ENCODE measurements around the gene CASP2.

The CASP2 gene

DNA sequence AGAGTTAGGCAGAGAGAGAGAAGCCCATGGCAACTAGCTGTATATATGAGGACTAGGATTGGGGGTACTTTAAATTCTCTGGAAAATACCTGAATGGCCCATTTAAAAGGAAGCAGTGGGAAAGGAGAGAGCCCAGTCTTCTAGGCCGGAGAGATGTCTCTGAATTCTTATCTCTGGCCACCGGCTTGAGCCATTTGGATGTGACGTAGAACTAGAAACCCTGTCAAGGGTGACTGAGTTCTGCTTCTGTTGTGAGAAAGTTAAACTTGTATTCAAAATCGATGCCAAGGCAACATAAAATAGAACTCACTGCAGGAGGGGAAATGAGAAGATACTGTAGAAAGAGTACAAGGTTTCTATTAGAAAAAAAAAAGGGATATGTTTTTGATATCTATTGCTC, 31.2 kb upstream of the CASP2 start:
- no peak overlapping the region for H3K27ac ChIP-seq
- H3K9me3 ChIP-seq = no peaks in the 10 kb centered on the region
- no peaks in the 10 kb centered on the region for H3K36me3 ChIP-seq
- TF ChIP-seq, protein P1, sequence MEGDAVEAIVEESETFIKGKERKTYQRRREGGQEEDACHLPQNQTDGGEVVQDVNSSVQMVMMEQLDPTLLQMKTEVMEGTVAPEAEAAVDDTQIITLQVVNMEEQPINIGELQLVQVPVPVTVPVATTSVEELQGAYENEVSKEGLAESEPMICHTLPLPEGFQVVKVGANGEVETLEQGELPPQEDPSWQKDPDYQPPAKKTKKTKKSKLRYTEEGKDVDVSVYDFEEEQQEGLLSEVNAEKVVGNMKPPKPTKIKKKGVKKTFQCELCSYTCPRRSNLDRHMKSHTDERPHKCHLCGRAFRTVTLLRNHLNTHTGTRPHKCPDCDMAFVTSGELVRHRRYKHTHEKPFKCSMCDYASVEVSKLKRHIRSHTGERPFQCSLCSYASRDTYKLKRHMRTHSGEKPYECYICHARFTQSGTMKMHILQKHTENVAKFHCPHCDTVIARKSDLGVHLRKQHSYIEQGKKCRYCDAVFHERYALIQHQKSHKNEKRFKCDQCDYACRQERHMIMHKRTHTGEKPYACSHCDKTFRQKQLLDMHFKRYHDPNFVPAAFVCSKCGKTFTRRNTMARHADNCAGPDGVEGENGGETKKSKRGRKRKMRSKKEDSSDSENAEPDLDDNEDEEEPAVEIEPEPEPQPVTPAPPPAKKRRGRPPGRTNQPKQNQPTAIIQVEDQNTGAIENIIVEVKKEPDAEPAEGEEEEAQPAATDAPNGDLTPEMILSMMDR (IDR thresholded peaks at IDR 0.05) = no peak
- no peak overlapping the region for H3K4me3 ChIP-seq (ENCODE audit: low read depth in 1 of 2, low read length in 1 of 2)
- peaks cover 0 to 3% of the 10 kb centered on the region in 2 experiments for H3K4me1 ChIP-seq (ENCODE audit: control insufficient read depth in 1 of 2, insufficient read depth in 1 of 2, low read depth in 1 of 2, low read length in 1 of 2)
- H3K27me3 ChIP-seq = no peaks in the 10 kb centered on the region

DNA sequence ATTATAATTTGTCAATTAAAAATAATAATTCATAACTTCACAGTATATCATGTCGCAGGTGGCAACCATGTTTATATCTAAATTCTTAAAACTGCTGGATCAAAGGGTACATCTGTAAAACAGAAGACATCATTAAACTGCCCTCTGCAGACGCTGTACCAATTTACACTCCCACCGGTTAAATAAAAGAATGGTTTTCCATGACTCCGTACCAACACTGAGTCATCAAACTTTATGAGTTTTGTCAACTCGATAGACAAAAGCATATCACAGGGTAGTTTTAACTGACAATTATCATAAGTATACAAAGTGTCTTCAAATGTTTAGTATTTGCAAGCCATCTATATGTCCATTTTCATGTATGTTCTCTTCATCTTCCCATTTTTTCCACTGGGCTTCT, 30.6 kb upstream of the CASP2 start:
- Histone ChIP-seq H3K27me3 (no peaks in the 10 kb centered on the region), H3K4me3 (ENCODE audit: low read depth in 1 of 2, low read length in 1 of 2) (no peak overlapping the region), H3K27ac (no peak overlapping the region), H3K9me3 (no peaks in the 10 kb centered on the region), H3K4me1 (ENCODE audit: control insufficient read depth in 1 of 2, insufficient read depth in 1 of 2, low read depth in 1 of 2, low read length in 1 of 2) (peaks cover 0 to 1% of the 10 kb centered on the region in 2 experiments), H3K36me3 (no peaks in the 10 kb centered on the region)
- TF ChIP-seq, protein P1 (IDR thresholded peaks at IDR 0.05) = no peak

DNA sequence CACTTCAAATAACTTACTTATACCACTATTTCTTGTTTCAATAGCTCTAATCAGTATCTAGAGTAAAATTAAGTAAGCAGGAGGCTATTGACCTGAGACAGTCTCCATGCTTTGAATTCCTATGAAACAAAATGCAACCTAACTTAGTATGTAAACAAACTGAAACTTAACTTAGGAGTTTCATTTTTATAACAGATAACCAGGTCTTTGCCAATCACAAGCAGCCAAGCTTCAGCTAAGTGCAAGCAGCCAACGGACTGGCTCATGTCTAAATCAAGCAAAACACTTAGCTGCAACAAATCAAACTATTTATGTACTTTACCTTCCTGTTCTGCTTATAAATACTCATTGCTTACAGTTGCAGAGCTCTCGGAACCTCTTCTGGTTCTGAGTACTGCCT, 29.3 kb upstream of the CASP2 start:
- TF ChIP-seq, protein P1 (IDR thresholded peaks at IDR 0.05) = no peak
- Histone ChIP-seq H3K27me3 (no peaks in the 10 kb centered on the region), H3K9me3 (no peaks in the 10 kb centered on the region), H3K4me1 (ENCODE audit: control insufficient read depth in 1 of 2, insufficient read depth in 1 of 2, low read depth in 1 of 2, low read length in 1 of 2) (peaks cover 6 to 8% of the 10 kb centered on the region in 2 experiments), H3K4me3 (ENCODE audit: low read depth in 1 of 2, low read length in 1 of 2) (no peak overlapping the region), H3K27ac (no peak overlapping the region), H3K36me3 (no peaks in the 10 kb centered on the region)

- Histone ChIP-seq H3K27me3 (no peaks in the 10 kb centered on the region), H3K4me1 (ENCODE audit: control insufficient read depth in 1 of 2, insufficient read depth in 1 of 2, low read depth in 1 of 2, low read length in 1 of 2) (peaks cover 16 to 18% of the 10 kb centered on the region in 2 experiments), H3K36me3 (no peaks in the 10 kb centered on the region), H3K4me3 (ENCODE audit: low read depth in 1 of 2, low read length in 1 of 2) (no peak overlapping the region), H3K27ac (no peak overlapping the region), H3K9me3 (no peaks in the 10 kb centered on the region)
- TF ChIP-seq, protein P1 (IDR thresholded peaks at IDR 0.05) = no peak
Observed at GRCh38 chr7:143259765-143260164, 28.4 kb upstream of the CASP2 start.

DNA sequence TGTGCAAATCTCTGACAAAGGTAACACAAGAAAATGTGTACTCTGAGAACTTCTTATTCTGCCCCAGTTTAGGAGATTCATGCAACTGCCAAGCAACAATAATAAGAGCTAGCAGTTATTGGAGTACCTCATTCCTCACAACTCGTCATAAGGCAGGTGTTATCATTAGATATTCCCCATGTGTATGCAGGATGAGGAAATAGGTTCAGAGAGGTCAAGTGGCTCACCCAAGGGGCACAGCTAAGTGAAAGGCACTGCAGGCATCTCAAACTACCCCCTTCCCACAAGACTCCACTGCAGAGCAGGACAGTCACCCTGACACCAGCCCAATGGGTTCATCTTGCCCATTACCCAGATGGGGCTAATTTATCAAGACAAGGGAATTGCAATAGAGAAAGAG, 26.2 kb upstream of the CASP2 start:
- Histone ChIP-seq H3K27ac (no peak overlapping the region), H3K27me3 (no peaks in the 10 kb centered on the region), H3K4me3 (ENCODE audit: low read depth in 1 of 2, low read length in 1 of 2) (no peak overlapping the region), H3K36me3 (no peaks in the 10 kb centered on the region), H3K9me3 (no peaks in the 10 kb centered on the region), H3K4me1 (ENCODE audit: control insufficient read depth in 1 of 2, insufficient read depth in 1 of 2, low read depth in 1 of 2, low read length in 1 of 2) (peaks cover 20 to 22% of the 10 kb centered on the region in 2 experiments)
- TF ChIP-seq, protein P1 (IDR thresholded peaks at IDR 0.05) = no peak

All from neutrophil (primary cell).